IMR-90 (cell line): ENCODE data around the gene KRT9. TPM values are rescaled to one million over a fixed set of nuclear protein-coding genes. Genes with fewer than 3 reads are reported as not detected.

Experiments
- ATAC-seq: fragments of 200-7000 bp; cut with Tn5 transposase; 2 replicates; pipeline ENCODE4 v1.9.1; 2020; ENCODE audit warnings: low read depth, mild to moderate bottlenecking, moderate library complexity
- BruUV-seq: library from RNA; stranded (reverse); fragments of 400-500 nt; replicated peaks from 2 replicates; lab custom pipeline; 2021; lab: Mats Ljungman, UMichigan
- CTCF ChIA-PET: fragments of 300-600 bp; formaldehyde crosslinking; extraction: SDS; loops from one replicate; lab custom pipeline; 2021; ENCODE audit warnings: antibody characterized with exemption; lab: Yijun Ruan, JAX
- POLR2A ChIA-PET: fragments of 300-600 bp; sonication (Branson Sonifier 250); formaldehyde crosslinking; loops from one replicate; lab custom pipeline; 2022; ENCODE audit warnings: antibody characterized with exemption; ENCODE audit not compliant: unreplicated experiment; lab: Charles Lee
- DNase-seq: peaks from one replicate; pipeline ENCODE4 v3.0.0; 2013
- H2AFZ ChIP-seq: replicated peaks from 2 replicates; pipeline ENCODE3; 2013; ENCODE audit warnings: low read length, mild to moderate bottlenecking; ENCODE audit not compliant: poor library complexity
- H2AK5ac ChIP-seq: 2 replicates; pipeline ENCODE4 v1.6.1; 2013; ENCODE audit warnings: low read depth, low read length, inconsistent platforms
- H2AK9ac ChIP-seq: replicated peaks from 2 replicates; pipeline ENCODE3; 2013; ENCODE audit warnings: mild to moderate bottlenecking, low read depth, low read length, moderate library complexity; ENCODE audit not compliant: poor library complexity
- H2BK120ac ChIP-seq: 2 replicates; pipeline ENCODE4 v1.6.1; 2013; ENCODE audit warnings: low read depth, low read length, inconsistent platforms
- H2BK15ac ChIP-seq: 3 replicates; pipeline ENCODE4 v1.6.1; 2013; ENCODE audit warnings: low read depth, low read length, inconsistent platforms
- H2BK20ac ChIP-seq: 2 replicates; pipeline ENCODE4 v1.6.1; 2013; ENCODE audit warnings: low read depth, mild to moderate bottlenecking, inconsistent platforms, low read length, moderate library complexity
- H2BK5ac ChIP-seq: 2 replicates; pipeline ENCODE4 v1.6.1; 2013; ENCODE audit warnings: mild to moderate bottlenecking, low read depth, low read length, inconsistent platforms; ENCODE audit not compliant: poor library complexity, severe bottlenecking
- H3K14ac ChIP-seq: replicated peaks from 2 replicates; pipeline ENCODE4 v1.6.1; 2013; ENCODE audit warnings: low read depth, low read length, inconsistent platforms
- H3K18ac ChIP-seq: 2 replicates; pipeline ENCODE4 v1.6.1; 2013; ENCODE audit warnings: low read depth, low read length, control low read depth
- H3K23ac ChIP-seq: 2 replicates; pipeline ENCODE4 v1.6.1; 2013; ENCODE audit warnings: low read depth, low read length, inconsistent platforms
- H3K27ac ChIP-seq: 2 replicates; pipeline ENCODE4 v1.5.1; 2013; ENCODE audit warnings: mild to moderate bottlenecking, control low read depth, low read length; ENCODE audit not compliant: insufficient read depth
- H3K27me3 ChIP-seq: 2 replicates; pipeline ENCODE4 v1.6.1; 2013; ENCODE audit warnings: low read length; ENCODE audit not compliant: control insufficient read depth, insufficient read depth
- H3K36me3 ChIP-seq: 2 replicates; pipeline ENCODE4 v1.6.1; 2013; ENCODE audit warnings: low read length, mixed read lengths; ENCODE audit not compliant: control insufficient read depth, insufficient read depth
- H3K4ac ChIP-seq: 2 replicates; pipeline ENCODE4 v1.6.1; 2013; ENCODE audit warnings: low read depth, low read length, inconsistent platforms
- H3K4me1 ChIP-seq: 2 replicates; pipeline ENCODE4 v1.6.1; 2013; ENCODE audit warnings: low read length, mixed read lengths; ENCODE audit not compliant: control insufficient read depth, insufficient read depth
- H3K4me2 ChIP-seq: 2 replicates; pipeline ENCODE4 v1.6.1; 2013; ENCODE audit warnings: low read depth, mild to moderate bottlenecking, control low read depth, low read length, moderate library complexity
- H3K4me3 ChIP-seq: 2 replicates; pipeline ENCODE4 v1.5.1; 2013; ENCODE audit warnings: low read depth, mild to moderate bottlenecking, control low read depth, low read length, moderate library complexity; ENCODE audit not compliant: insufficient read depth
- H3K56ac ChIP-seq: 2 replicates; pipeline ENCODE4 v1.6.1; 2013; ENCODE audit warnings: low read length, inconsistent platforms; ENCODE audit not compliant: insufficient read depth; ENCODE audit errors: extremely low read depth
- H3K79me1 ChIP-seq, 2 experiments: 2 replicates each; pipeline ENCODE4 v1.6.1; 2013; ENCODE audit warnings: low read length in 2 of 2, inconsistent platforms in 1 of 2, low read depth in 1 of 2
- H3K9ac ChIP-seq: 2 replicates; pipeline ENCODE4 v1.6.1; 2013; ENCODE audit warnings: low read depth, low read length, control low read depth
- H3K9me1 ChIP-seq: 2 replicates; pipeline ENCODE4 v1.6.1; 2013; ENCODE audit warnings: low read length, inconsistent platforms; ENCODE audit not compliant: insufficient read depth
- H3K9me3 ChIP-seq: 2 replicates; pipeline ENCODE4 v1.6.1; 2013; ENCODE audit warnings: low read length; ENCODE audit not compliant: control insufficient read depth, insufficient read depth
- H4K20me1 ChIP-seq: 2 replicates; pipeline ENCODE4 v1.6.1; 2013; ENCODE audit warnings: low read length, inconsistent platforms; ENCODE audit not compliant: insufficient read depth
- H4K5ac ChIP-seq: 2 replicates; pipeline ENCODE4 v1.6.1; 2013; ENCODE audit warnings: mild to moderate bottlenecking, low read depth, low read length, control low read depth
- H4K8ac ChIP-seq, 2 experiments: 2 replicates each; pipeline ENCODE4 v1.6.1; 2013; ENCODE audit warnings: low read depth in 2 of 2, low read length in 2 of 2, control low read depth in 1 of 2, inconsistent platforms in 1 of 2
- H4K91ac ChIP-seq: 2 replicates; pipeline ENCODE4 v1.6.1; 2013; ENCODE audit warnings: low read depth, low read length, inconsistent platforms; ENCODE audit not compliant: insufficient read depth
- ELK1 ChIP-seq: fragments of 150-350 bp; IDR thresholded peaks from 2 replicates; pipeline ENCODE4 v1.6.1; 2016; ENCODE audit warnings: low read depth, mild to moderate bottlenecking, low read length, moderate library complexity, borderline replicate concordance
- MAZ ChIP-seq: IDR thresholded peaks from 2 replicates; pipeline ENCODE4 v1.6.1; 2012; ENCODE audit warnings: low read depth, mild to moderate bottlenecking, low read length, improper control_type of control experiment, moderate library complexity, borderline replicate concordance
- RFX5 ChIP-seq: IDR thresholded peaks from 2 replicates; pipeline ENCODE4 v1.8.0; 2012; ENCODE audit warnings: low read depth, mild to moderate bottlenecking, low read length, moderate library complexity
- WGBS, 2 experiments: methylation state at CpG; one replicate each; pipeline versions ENCODE4 v1.1.5 to v1.1.7; 2013; ENCODE audit warnings: missing lambda C conversion rate in 2 of 2; ENCODE audit not compliant: insufficient read length in 1 of 2; ENCODE audit errors: extremely low coverage in 2 of 2; 5-methylcytosine and 5-hydroxymethylcytosine counted together
- dilution Hi-C: fragments of 300-500 bp; cut with HindIII; formaldehyde crosslinking; loops from one replicate; pipeline ENCODE4 v1.14.3; 2018; ENCODE audit warnings: low sequenced_read_pairs; ENCODE audit not compliant: unreplicated experiment
- in situ Hi-C: fragments of 300-500 bp; cut with MboI; formaldehyde crosslinking; loops from 3 replicates; pipeline ENCODE4 v1.14.3; 2019; ENCODE audit warnings: low sequenced_read_pairs, inconsistent platforms, mixed read lengths
- intact Hi-C: fragments of 100-400 bp; cut with micrococcal nuclease; formaldehyde crosslinking; loops from 2 replicates; pipeline ENCODE4 v1.10.0; 2022
- polyA plus RNA-seq, 3 experiments: library from polyadenylated mRNA; depleted of rRNA; stranded (reverse); fragments of >200 nt; gene quantifications; 2 replicates each; pipeline ENCODE4 v1.2.3, GENCODE V29; 2012; ENCODE audit warnings: low replicate concordance in 1 of 3
- total RNA-seq: library from RNA; depleted of rRNA; stranded (reverse); fragments of >200 nt; gene quantifications from 2 replicates; pipeline ENCODE4 v1.2.3, GENCODE V29; 2012

The KRT9 gene
- total and polyA plus RNA-seq, 2 of the 4 experiments (the other 2 are of a cell fraction) = not detected

GRCh38 chr17:41594363-41594915, 22.6 kb upstream of the KRT9 start:
- DNase-seq (no peak), ATAC-seq (no peak)
- intact Hi-C loops = no loop called here
- H3K9me3 ChIP-seq = no peaks in the 10 kb centered on the region
- no peak overlapping the region for H3K23ac ChIP-seq
- H3K4me1 ChIP-seq = no peaks in the 10 kb centered on the region
- H2BK5ac ChIP-seq = no peak overlapping the region
- in situ Hi-C loops = no loop called here
- H2AFZ ChIP-seq = no peak overlapping the region
- no peaks in the 10 kb centered on the region for H4K20me1 ChIP-seq
- H2AK9ac ChIP-seq = no peak overlapping the region
- no peak overlapping the region for H2BK15ac ChIP-seq
- ChIA-PET CTCF (no interaction called here), POLR2A (no interaction called here)
- H2BK20ac ChIP-seq = no peak overlapping the region
- 18% methylated on average over 3 of the region's 3 CpGs; no CpG with 5 or more reads in 1 of the 2 experiments for WGBS, 2 experiments
- H3K9me1 ChIP-seq = no peaks in the 10 kb centered on the region; the same call in 1 of the 2 replicates
- peaks cover 65% of the 10 kb centered on the region for H3K27me3 ChIP-seq
- no peak overlapping the region for H3K56ac ChIP-seq
- BruUV-seq = no TSS peak
- H3K4me3 ChIP-seq = no peak overlapping the region
- no peak overlapping the region for H3K27ac ChIP-seq
- H4K91ac ChIP-seq = no peak overlapping the region
- H4K8ac ChIP-seq = no peak overlapping the region
- H4K5ac ChIP-seq = no peak overlapping the region
- no peaks in the 10 kb centered on the region for H3K79me1 ChIP-seq
- no peak overlapping the region for H3K4me2 ChIP-seq
- H3K36me3 ChIP-seq = no peaks in the 10 kb centered on the region
- no peak overlapping the region for H2AK5ac ChIP-seq
- TF ChIP-seq ELK1 (no peak), MAZ (no peak), RFX5 (no peak)
- H3K18ac ChIP-seq = no peak overlapping the region
- no peak overlapping the region for H3K14ac ChIP-seq
- dilution Hi-C loops = no loop called here
- H3K9ac ChIP-seq = no peak overlapping the region
- H2BK120ac ChIP-seq = no peak overlapping the region
- no peak overlapping the region for H3K4ac ChIP-seq
